HFFc6 (cell line): ENCODE results near the gene CRADD. TPM values are rescaled to one million over a fixed set of nuclear protein-coding genes. Genes with fewer than 3 reads are reported as not detected.

Experiments used
- DNase-seq: peaks from one replicate; pipeline ENCODE4 v3.0.0-alpha.2; 2018
- H3K27ac Mint-ChIP-seq: 2 replicates; pipeline ENCODE4 v1.8.0; 2020; ENCODE audit warnings: mild to moderate bottlenecking, mixed read lengths
- H3K27me3 Mint-ChIP-seq: 2 replicates; pipeline ENCODE4 v1.8.0; 2021; ENCODE audit warnings: mild to moderate bottlenecking, moderate library complexity, mixed read lengths; ENCODE audit not compliant: insufficient read depth
- H3K36me3 Mint-ChIP-seq: 2 replicates; pipeline ENCODE4 v1.8.0; 2021; ENCODE audit warnings: low read depth, mixed read lengths
- H3K4me1 Mint-ChIP-seq: 2 replicates; pipeline ENCODE4 v1.8.0; 2020; ENCODE audit warnings: low read depth, mixed read lengths
- H3K4me3 Mint-ChIP-seq: 2 replicates; pipeline ENCODE4 v1.8.0; 2020; ENCODE audit warnings: mild to moderate bottlenecking, moderate library complexity, mixed read lengths
- H3K9me3 Mint-ChIP-seq: 2 replicates; pipeline ENCODE4 v1.8.0; 2020; ENCODE audit warnings: mild to moderate bottlenecking, mixed read lengths
- CTCF ChIP-seq: fragments of 200-600 bp; sonication (generic); IDR thresholded peaks from 2 replicates; pipeline ENCODE4 v1.5.0; 2021; ENCODE audit warnings: antibody characterized with exemption, mild to moderate bottlenecking
- total RNA-seq, 6 experiments: library from RNA; stranded (reverse); fragmentation: NEBNext Ultra II Directional; extraction: Animal tissue kit (Norgen Biotek cat#: 25700); gene quantifications; 2 replicates in 1 of 6; 3 replicates in 5 of 6; pipeline ENCODE4 v1.2.3, GENCODE V29; 2021

The CRADD gene
- total RNA-seq, 6 experiments from 2014 or later = 15.3 to 20.1 (median 17.9) TPM

- H3K4me3 Mint-ChIP-seq = no peak overlapping the region
- H3K9me3 Mint-ChIP-seq = no peaks in the 10 kb centered on the region
- no peaks in the 10 kb centered on the region for H3K27me3 Mint-ChIP-seq
- no peak for TF ChIP-seq CTCF
- no peak for DNase-seq
- H3K27ac Mint-ChIP-seq = no peak overlapping the region
- H3K36me3 Mint-ChIP-seq = peaks cover 11% of the 10 kb centered on the region
- H3K4me1 Mint-ChIP-seq = peaks cover 24% of the 10 kb centered on the region
These were observed 175.0 kb downstream of the CRADD start for GRCh38 chr12:93852173-93852591.

- Mint-ChIP-seq H3K9me3 (no peaks in the 10 kb centered on the region), H3K27me3 (no peaks in the 10 kb centered on the region; the same call in 1 of the 2 replicates), H3K4me3 (no peak overlapping the region), H3K36me3 (peaks cover 7% of the 10 kb centered on the region; the same call in 1 of the 2 replicates), H3K4me1 (peaks cover 30% of the 10 kb centered on the region), H3K27ac (no peak overlapping the region)
- DNase-seq = no peak
- TF ChIP-seq CTCF = no peak
These were observed 176.7 kb downstream of the CRADD start for GRCh38 chr12:93853698-93854478.

GRCh38 chr12:93855261-93855660 lies 178.1 kb downstream of the CRADD start:
- no peaks in the 10 kb centered on the region for H3K36me3 Mint-ChIP-seq
- no peaks in the 10 kb centered on the region; the same call in 1 of the 2 replicates for H3K27me3 Mint-ChIP-seq
- DNase-seq = no peak
- TF ChIP-seq CTCF = no peak
- H3K4me1 Mint-ChIP-seq = peaks cover 29% of the 10 kb centered on the region
- H3K27ac Mint-ChIP-seq = no peak overlapping the region
- H3K9me3 Mint-ChIP-seq = no peaks in the 10 kb centered on the region
- no peak overlapping the region for H3K4me3 Mint-ChIP-seq

- H3K27ac Mint-ChIP-seq = peak overlapping the region; percentile 17; the same call in 1 of the 2 replicates
- H3K4me3 Mint-ChIP-seq = no peak overlapping the region
- peaks cover 29% of the 10 kb centered on the region for H3K4me1 Mint-ChIP-seq
- H3K36me3 Mint-ChIP-seq = no peaks in the 10 kb centered on the region; the same call in 1 of the 2 replicates
- H3K9me3 Mint-ChIP-seq = no peaks in the 10 kb centered on the region
- no peak for DNase-seq
- H3K27me3 Mint-ChIP-seq = no peaks in the 10 kb centered on the region; the same call in 1 of the 2 replicates
- TF ChIP-seq CTCF = no peak
These were observed 179.4 kb downstream of the CRADD start for GRCh38 chr12:93856611-93857010.

GRCh38 chr12:93857279-93857938 lies 180.2 kb downstream of the CRADD start:
- Mint-ChIP-seq H3K4me3 (peak overlapping the region; percentile 15; the same call in 1 of the 2 replicates), H3K9me3 (no peaks in the 10 kb centered on the region), H3K27ac (peak overlapping the region; percentile 70), H3K36me3 (no peaks in the 10 kb centered on the region; the same call in 1 of the 2 replicates), H3K27me3 (no peaks in the 10 kb centered on the region; the same call in 1 of the 2 replicates), H3K4me1 (peaks cover 34% of the 10 kb centered on the region)
- TF ChIP-seq CTCF = no peak
- peak; percentile 86 for DNase-seq
